Astrocyte of the spinal cord (primary cell): ENCODE data around the gene POFUT2.

Experiments
- DNase-seq: peaks from one replicate; pipeline ENCODE4 v3.0.0; 2011; ENCODE audit warnings: low read depth, low spot score
- H3K4me3 ChIP-seq: 2 replicates; pipeline ENCODE4 v1.5.1; 2011; ENCODE audit warnings: low read depth, mild to moderate bottlenecking, low read length, moderate library complexity
- in situ Hi-C: cut with HindIII; loops from 2 replicates; pipeline ENCODE4 v1.10.0; 2017; ENCODE audit warnings: low sequenced_read_pairs
- TF ChIP-seq, protein P1 (sequence below): IDR thresholded peaks from 2 replicates; pipeline ENCODE4 v1.5.1; 2012; ENCODE audit warnings: low read depth, mild to moderate bottlenecking, low read length, inconsistent platforms

The POFUT2 gene

DNA sequence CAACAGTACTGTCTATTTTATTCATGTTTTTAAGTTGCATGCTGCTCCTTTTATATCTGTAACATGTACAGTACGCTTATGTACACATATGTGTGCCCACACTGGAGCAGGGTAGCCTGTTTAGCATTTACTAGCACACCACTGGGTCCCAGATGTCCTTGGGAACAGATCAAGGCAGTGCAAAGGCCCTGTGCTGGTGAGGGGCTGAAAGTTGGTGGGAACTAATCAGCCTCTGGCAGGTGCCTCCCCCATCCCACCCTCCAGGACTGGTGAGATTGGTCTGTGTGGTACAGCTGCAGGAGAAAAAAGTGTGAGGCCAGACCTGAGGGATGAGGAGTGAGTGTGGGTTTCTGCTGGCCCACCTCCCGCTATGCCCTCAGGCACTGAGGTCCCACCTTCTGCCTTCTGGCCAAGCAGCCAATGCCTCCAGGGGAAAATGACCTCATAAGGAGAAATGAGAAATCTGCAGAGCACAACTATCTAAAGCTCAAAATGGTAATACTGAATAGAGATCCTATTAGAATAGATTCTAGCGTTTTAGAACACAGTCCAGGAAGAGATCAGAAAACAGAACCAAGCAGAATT lies 58.9 kb downstream of the POFUT2 start:
- no peak for DNase-seq
- in situ Hi-C loops, result no loop called here
- TF ChIP-seq, protein P1, sequence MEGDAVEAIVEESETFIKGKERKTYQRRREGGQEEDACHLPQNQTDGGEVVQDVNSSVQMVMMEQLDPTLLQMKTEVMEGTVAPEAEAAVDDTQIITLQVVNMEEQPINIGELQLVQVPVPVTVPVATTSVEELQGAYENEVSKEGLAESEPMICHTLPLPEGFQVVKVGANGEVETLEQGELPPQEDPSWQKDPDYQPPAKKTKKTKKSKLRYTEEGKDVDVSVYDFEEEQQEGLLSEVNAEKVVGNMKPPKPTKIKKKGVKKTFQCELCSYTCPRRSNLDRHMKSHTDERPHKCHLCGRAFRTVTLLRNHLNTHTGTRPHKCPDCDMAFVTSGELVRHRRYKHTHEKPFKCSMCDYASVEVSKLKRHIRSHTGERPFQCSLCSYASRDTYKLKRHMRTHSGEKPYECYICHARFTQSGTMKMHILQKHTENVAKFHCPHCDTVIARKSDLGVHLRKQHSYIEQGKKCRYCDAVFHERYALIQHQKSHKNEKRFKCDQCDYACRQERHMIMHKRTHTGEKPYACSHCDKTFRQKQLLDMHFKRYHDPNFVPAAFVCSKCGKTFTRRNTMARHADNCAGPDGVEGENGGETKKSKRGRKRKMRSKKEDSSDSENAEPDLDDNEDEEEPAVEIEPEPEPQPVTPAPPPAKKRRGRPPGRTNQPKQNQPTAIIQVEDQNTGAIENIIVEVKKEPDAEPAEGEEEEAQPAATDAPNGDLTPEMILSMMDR, result no peak
- no peak overlapping the region for H3K4me3 ChIP-seq

DNA sequence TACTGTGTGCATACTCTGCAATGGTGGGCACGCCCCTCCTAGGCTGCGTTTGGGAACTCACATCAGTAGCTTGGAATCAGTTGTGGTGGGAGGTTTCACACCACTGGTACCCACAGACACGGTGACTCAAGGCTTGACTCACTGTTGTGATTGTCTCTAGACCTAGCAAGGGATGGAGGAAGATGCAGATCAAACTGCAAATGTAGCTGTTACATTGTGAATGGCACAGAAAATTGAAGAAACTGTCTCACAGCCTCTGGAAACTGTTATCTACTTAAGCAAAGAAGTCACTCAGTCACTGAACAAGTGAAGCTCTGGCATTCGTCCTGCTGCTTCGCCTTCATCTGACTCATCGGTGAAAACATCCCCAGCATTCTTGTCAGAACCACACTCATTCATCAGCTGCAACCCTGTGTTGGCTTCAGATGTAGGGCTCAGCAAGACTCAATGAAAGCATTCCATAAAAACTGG lies 59.5 kb downstream of the POFUT2 start:
- DNase-seq, result peak; percentile 99
- in situ Hi-C loops, result no loop called here
- no peak overlapping the region for H3K4me3 ChIP-seq
- TF ChIP-seq, protein P1, result no peak

DNA sequence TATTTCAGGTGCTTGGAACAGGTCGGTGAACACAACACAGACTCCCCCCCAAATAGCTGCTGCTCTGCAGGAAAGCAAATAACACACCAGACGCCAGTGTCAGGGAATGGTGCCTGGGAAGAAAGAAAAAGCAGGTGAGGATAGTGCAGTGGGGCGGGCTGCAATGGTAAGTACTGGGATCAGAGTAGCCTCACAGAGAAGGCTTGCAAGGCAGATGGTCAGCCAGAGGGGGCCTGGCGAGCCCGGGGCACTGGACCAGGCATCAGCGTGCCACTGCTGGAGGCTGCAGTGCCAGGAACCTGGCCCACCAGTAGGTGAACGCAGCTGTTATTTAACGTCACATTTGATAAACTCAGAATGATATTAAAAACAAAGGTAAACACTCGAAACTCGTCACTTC lies 60.0 kb downstream of the POFUT2 start:
- in situ Hi-C loops, result no loop called here
- H3K4me3 ChIP-seq, result no peak overlapping the region
- no peak for DNase-seq
- TF ChIP-seq, protein P1, result no peak

DNA sequence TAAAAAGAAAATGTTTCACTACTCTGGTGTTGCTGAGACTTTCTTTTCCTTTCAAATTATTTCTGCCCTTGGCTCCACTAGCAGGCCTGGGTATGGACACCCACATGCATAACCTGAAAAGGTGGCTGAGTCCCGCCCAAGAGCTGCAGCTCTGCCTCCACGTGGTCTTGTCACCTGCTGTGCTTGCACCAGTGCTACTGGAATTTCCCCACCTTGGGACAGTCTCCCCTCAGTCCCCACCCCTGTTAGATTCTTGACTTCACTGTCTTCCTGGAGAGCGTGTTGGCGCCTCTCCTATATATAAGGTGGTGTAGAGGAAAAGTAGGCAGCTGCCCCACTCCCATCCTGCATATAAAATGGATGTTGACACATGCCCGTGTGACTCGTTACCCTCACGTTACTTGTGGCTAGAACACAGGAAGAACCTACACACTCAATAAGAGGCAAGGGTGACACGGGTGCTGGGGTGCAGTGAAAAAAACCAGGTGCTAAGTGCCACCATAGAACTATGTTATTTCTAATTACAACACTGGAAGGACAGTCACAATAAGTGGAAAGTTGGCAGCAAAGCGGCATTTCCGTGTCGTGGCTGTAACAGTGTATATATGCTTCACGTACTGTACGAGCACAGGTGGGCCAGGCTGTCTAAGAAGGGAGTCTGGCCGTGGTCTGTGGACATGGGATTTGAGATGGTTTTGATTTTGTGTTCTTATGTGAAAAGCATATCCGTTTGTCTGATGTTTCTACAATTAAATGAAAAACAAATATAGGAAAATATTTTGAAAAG lies 61.0 kb downstream of the POFUT2 start:
- TF ChIP-seq, protein P1, result no peak
- no peak overlapping the region for H3K4me3 ChIP-seq
- in situ Hi-C loops, result no loop called here
- DNase-seq, result no peak

DNA sequence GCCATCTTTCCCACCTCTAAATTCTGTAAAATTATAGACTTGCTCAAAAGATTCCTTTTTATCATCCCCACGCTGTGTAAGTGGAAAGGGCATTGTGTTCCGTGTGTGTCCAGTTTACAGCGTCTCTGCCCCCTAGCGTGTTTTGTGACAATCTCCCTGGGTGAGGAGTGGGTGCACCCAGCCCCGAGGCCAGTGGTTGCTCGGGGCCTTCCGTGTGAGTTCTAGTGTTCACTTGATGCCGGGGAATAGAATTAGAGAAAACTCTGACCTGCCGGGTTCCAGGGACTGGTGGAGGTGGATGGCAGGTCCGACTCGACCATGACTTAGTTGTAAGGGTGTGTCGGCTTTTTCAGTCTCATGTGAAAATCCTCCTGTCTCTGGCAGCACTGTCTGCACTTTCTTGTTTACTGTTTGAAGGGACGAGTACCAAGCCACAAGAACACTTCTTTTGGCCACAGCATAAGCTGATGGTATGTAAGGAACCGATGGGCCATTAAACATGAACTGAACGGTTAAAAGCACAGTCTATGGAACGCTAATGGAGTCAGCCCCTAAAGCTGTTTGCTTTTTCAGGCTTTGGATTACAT lies 61.9 kb downstream of the POFUT2 start:
- DNase-seq, result no peak
- TF ChIP-seq, protein P1, result no peak
- in situ Hi-C loops, result no loop called here
- H3K4me3 ChIP-seq, result no peak overlapping the region

DNA sequence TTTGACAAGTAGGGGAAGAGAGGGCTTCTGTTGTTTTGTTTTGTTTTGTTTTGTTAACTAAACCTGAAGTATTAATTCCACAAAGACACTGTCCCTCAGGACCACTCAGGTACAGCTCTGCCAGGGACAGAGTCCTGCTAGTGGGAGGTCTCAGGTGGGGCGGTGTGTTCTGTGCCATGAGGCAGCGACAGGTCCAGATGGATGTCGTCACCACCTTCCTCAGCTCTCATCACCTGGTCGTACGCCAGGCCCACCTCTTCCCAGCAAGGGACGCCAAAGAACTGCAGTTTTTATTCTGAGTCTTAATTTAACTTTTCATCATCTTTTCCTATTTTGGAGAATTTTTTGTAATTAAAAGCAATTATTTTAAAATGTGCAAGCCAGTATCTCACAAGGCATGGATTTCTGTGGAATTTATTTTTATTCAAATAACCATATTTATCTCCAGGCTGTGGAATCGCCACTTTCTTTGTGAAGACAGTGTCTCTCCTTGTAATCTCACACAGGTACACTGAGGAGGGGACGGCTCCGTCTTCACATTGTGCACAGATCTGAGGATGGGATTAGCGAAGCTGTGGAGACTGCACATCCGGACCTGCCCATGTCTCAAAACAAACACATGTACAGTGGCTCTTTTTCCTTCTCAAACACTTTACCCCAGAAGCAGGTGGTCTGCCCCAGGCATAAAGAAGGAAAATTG lies 62.5 kb downstream of the POFUT2 start:
- in situ Hi-C loops, result no loop called here
- no peak for DNase-seq
- H3K4me3 ChIP-seq, result no peak overlapping the region
- TF ChIP-seq, protein P1, result no peak
